NT2/D1 (cell line): ENCODE measurements around the gene CYP46A1.

Experiments
- DNase-seq: peaks from one replicate; pipeline ENCODE4 v3.0.0-alpha.2; 2011; ENCODE audit warnings: low read depth, low spot score
- H3K27me3 ChIP-seq: 2 replicates; pipeline ENCODE4 v1.6.0; 2011; ENCODE audit warnings: mild to moderate bottlenecking; ENCODE audit not compliant: insufficient read length, insufficient read depth
- H3K36me3 ChIP-seq: 2 replicates; pipeline ENCODE4 v1.6.1; 2011; ENCODE audit warnings: mild to moderate bottlenecking, low read length, mixed read lengths; ENCODE audit not compliant: insufficient read depth, insufficient read length
- H3K4me1 ChIP-seq: 2 replicates; pipeline ENCODE4 v1.5.1; 2011; ENCODE audit not compliant: insufficient read depth, insufficient read length
- H3K4me3 ChIP-seq: 2 replicates; pipeline ENCODE4 v1.5.1; 2011; ENCODE audit warnings: low read depth; ENCODE audit not compliant: insufficient read length
- H3K9ac ChIP-seq: 2 replicates; pipeline ENCODE4 v1.6.0; 2011; ENCODE audit warnings: low read depth; ENCODE audit not compliant: insufficient read length
- H3K9me3 ChIP-seq: 2 replicates; pipeline ENCODE4 v1.5.1; 2011; ENCODE audit warnings: mild to moderate bottlenecking, low read length; ENCODE audit not compliant: insufficient read depth
- SUZ12 ChIP-seq: IDR thresholded peaks from 2 replicates; pipeline ENCODE4 v1.6.1; 2011; ENCODE audit not compliant: insufficient read length, insufficient read depth; ENCODE audit errors: extremely low read depth
- YY1 ChIP-seq: IDR thresholded peaks from 2 replicates; pipeline ENCODE4 v1.6.1; 2011; ENCODE audit not compliant: insufficient read length, insufficient read depth
- ZNF274 ChIP-seq: IDR thresholded peaks from 2 replicates; pipeline ENCODE4 v1.6.1; 2011; ENCODE audit warnings: mild to moderate bottlenecking, low read depth, low read length

Gene CYP46A1

GRCh38 chr14:99725774-99726537, 41.9 kb downstream of the CYP46A1 start:
- no peaks in the 10 kb centered on the region for H3K9me3 ChIP-seq
- no peak for TF ChIP-seq YY1
- no peak for TF ChIP-seq ZNF274
- no peak for TF ChIP-seq SUZ12
- H3K4me1 ChIP-seq = peaks cover 4% of the 10 kb centered on the region
- H3K4me3 ChIP-seq = no peak overlapping the region
- no peaks in the 10 kb centered on the region for H3K27me3 ChIP-seq
- H3K9ac ChIP-seq = peak overlapping the region; percentile 21
- no peak for DNase-seq
- H3K36me3 ChIP-seq = no peaks in the 10 kb centered on the region

DNA sequence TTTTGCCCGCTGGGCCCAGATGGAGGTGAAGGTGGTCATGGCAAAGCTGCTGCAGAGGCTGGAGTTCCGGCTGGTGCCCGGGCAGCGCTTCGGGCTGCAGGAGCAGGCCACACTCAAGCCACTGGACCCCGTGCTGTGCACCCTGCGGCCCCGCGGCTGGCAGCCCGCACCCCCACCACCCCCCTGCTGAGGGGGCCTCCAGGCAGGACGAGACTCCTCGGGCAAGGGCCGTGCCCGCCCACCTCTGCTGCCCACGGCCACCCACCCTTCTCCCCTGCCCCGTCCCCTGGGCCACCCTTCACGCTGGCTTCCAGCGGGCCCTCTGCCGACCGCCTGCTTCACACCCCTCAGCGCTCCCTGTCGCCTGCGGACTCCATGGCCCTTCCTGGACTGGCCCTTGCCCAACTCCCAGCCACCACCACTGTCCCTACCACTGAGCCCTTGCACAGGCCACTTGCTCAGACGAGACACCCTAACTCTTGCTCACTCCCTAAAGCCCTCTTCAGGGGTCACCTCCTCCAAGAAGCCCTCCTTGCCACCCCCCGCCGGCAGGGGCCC, 42.5 kb downstream of the CYP46A1 start:
- Histone ChIP-seq H3K9me3 (no peaks in the 10 kb centered on the region), H3K36me3 (no peaks in the 10 kb centered on the region), H3K27me3 (no peaks in the 10 kb centered on the region), H3K9ac (no peak overlapping the region), H3K4me1 (peaks cover 5% of the 10 kb centered on the region), H3K4me3 (no peak overlapping the region)
- TF ChIP-seq SUZ12 (no peak), ZNF274 (no peak), YY1 (no peak)
- no peak for DNase-seq

DNA sequence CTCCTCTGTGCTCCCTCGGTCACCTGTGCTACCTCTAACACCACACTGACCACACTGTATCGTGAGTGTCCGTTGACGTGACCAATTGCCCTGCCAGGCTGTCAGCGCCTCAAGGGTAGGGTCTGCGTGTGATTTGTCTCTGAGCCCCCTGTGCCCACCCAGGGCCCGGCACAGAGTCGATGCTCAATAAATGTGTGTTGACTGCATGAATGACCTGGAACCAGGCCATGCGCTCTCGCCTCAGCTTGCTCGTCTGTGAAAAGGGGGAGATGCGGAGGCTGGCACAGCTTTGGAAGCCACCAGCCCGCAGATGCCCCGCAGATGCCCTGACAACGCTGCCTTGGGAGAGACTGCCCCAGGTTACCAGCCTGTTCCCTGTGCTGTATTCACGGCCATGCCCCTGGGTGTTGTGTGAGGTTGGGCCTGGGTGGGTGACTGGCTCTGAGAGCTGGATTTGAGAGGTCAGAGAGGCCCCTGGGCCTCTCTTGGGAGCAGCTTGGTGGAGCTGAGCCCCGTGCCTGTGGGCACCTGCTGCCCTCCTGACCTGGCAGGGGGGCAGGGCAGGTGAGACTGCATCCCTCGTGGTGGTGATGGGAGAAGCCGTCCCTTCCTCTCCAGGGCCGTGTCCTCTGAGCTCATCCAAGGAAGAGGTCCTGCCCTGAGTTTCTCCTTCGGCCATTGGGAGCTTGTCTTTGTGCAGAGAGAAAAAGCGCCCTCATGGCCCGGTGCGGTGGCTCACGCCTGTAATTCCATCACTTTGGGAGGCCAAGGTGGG, 43.2 kb downstream of the CYP46A1 start:
- no peak overlapping the region for H3K4me3 ChIP-seq
- no peaks in the 10 kb centered on the region for H3K36me3 ChIP-seq
- H3K9ac ChIP-seq = no peak overlapping the region
- H3K4me1 ChIP-seq = peaks cover 7% of the 10 kb centered on the region
- TF ChIP-seq YY1 (no peak), ZNF274 (no peak), SUZ12 (no peak)
- no peak for DNase-seq
- H3K9me3 ChIP-seq = no peaks in the 10 kb centered on the region
- no peaks in the 10 kb centered on the region for H3K27me3 ChIP-seq

GRCh38 chr14:99728231-99728920, 44.3 kb downstream of the CYP46A1 start:
- Histone ChIP-seq H3K27me3 (no peaks in the 10 kb centered on the region), H3K4me3 (no peak overlapping the region), H3K4me1 (peaks cover 10% of the 10 kb centered on the region), H3K9ac (no peak overlapping the region), H3K36me3 (no peaks in the 10 kb centered on the region), H3K9me3 (no peaks in the 10 kb centered on the region)
- no peak for DNase-seq
- TF ChIP-seq YY1 (no peak), ZNF274 (no peak), SUZ12 (no peak)

GRCh38 chr14:99728981-99729451, 44.9 kb downstream of the CYP46A1 start:
- no peak for DNase-seq
- Histone ChIP-seq H3K4me3 (no peak overlapping the region), H3K27me3 (no peaks in the 10 kb centered on the region), H3K9me3 (no peaks in the 10 kb centered on the region), H3K9ac (no peak overlapping the region), H3K4me1 (peaks cover 10% of the 10 kb centered on the region), H3K36me3 (no peaks in the 10 kb centered on the region)
- no peak for TF ChIP-seq ZNF274
- TF ChIP-seq SUZ12 = no peak
- TF ChIP-seq YY1 = no peak

DNA sequence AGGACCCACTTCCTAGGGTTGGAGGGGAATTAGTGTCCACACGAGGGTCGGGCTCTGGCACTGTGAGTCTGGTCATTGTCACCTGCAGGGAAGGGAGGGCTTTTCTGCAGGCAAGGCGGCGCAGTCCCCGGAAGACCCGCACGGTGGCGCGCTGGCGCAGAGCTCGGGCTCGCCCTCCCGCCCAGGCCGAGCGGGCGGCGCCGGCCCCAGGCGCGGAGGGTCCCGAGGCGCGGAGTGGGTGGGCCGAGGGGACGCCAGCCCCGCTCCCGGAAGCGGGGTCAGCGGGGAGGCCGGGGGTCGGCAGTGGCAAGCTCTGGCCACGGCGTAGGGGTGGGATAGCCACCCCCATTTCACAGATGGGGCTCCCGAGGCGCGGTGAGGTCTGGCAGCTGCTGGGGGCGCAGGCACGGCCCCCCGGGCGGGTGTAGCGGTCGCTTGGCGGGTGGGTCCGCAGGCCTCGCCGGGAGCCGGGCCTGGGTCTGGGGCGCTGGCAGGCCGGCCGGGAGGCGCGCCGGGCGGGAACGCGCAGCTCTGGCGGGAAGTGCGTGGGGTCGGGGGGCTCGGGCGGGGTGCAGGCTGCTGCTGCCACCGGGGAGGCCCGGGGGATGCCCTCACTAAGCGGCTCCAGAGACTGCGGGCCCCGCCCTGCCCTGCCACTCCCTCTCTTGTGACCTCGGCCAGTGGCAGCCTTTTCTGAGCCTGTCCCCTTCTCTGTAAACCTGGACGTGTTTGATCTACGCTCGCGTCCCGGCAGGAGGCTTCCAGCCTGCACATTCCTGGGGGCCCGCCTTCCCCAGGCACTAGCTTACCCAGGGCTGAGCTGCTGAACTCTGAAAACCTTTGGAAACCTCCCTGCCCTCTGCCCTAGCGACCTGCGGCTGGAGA, 46.1 kb downstream of the CYP46A1 start:
- peak; percentile 62 for DNase-seq
- Histone ChIP-seq H3K4me1 (peaks cover 11% of the 10 kb centered on the region), H3K27me3 (no peaks in the 10 kb centered on the region), H3K36me3 (no peaks in the 10 kb centered on the region), H3K9ac (peak overlapping the region; percentile 85), H3K9me3 (no peaks in the 10 kb centered on the region), H3K4me3 (peak overlapping the region; percentile 54)
- no peak for TF ChIP-seq ZNF274
- TF ChIP-seq YY1 = no peak
- TF ChIP-seq SUZ12 = no peak
